Stimulated activated naive B cell treated with anti-CD40 and anti-IgM and Interleukin-4, amounts not matched to agents 10 μg/mL and 1 μg/mL and 100 μg/mL, for 72 hours (primary cell): ENCODE measurements around the gene MYLK.
A peak's percentile ranks its signal among the peaks of the same experiment; 100 is the strongest.

ENCODE experiments used
- ATAC-seq, 2 donors: fragments of 150-1000 bp; cut with Tn5 transposase; replicated peaks; 2 replicates each; pipeline ENCODE4 v1.10.0; 2021; ENCODE audit warnings: moderate library complexity in 1 of 2
- DNase-seq: peaks from one replicate; pipeline ENCODE4 v3.0.0; 2021
- H3K27ac Mint-ChIP-seq: one replicate; pipeline ENCODE4 v1.8.0; 2022; ENCODE audit warnings: mild to moderate bottlenecking, mixed read lengths
- H3K27me3 Mint-ChIP-seq, 2 donors: one replicate each; pipeline ENCODE4 v1.8.0; 2022; ENCODE audit warnings: mixed read lengths in 2 of 2
- H3K36me3 Mint-ChIP-seq, 2 donors: one replicate each; pipeline ENCODE4 v1.8.0; 2022; ENCODE audit warnings: mixed read lengths in 2 of 2, mild to moderate bottlenecking in 1 of 2
- H3K4me1 Mint-ChIP-seq, 2 donors: one replicate each; pipeline ENCODE4 v1.8.0; 2022; ENCODE audit warnings: mixed read lengths in 2 of 2, mild to moderate bottlenecking in 1 of 2
- H3K4me3 Mint-ChIP-seq, 2 donors: one replicate each; pipeline ENCODE4 v1.8.0; 2022; ENCODE audit warnings: mild to moderate bottlenecking in 2 of 2, mixed read lengths in 2 of 2, moderate library complexity in 1 of 2
- H3K9me3 Mint-ChIP-seq, 2 donors: one replicate each; pipeline ENCODE4 v1.8.0; 2022; ENCODE audit warnings: mixed read lengths in 2 of 2, mild to moderate bottlenecking in 1 of 2

Gene MYLK

GRCh38 chr3:123653221-123653682 is 230.9 kb downstream of the MYLK start:
- H3K27me3 Mint-ChIP-seq: no peaks in the 10 kb centered on the region
- H3K36me3 Mint-ChIP-seq: peaks cover 3 to 4% of the 10 kb centered on the region in 2 donors
- no peak for ATAC-seq
- H3K9me3 Mint-ChIP-seq: peaks cover 0 to 3% of the 10 kb centered on the region in 2 donors
- no peak overlapping the region for H3K4me3 Mint-ChIP-seq
- H3K27ac Mint-ChIP-seq: no peak overlapping the region
- no peak for DNase-seq
- H3K4me1 Mint-ChIP-seq: peaks cover 6 to 15% of the 10 kb centered on the region in 2 donors

GRCh38 chr3:123652342-123652984 is 231.7 kb downstream of the MYLK start:
- Mint-ChIP-seq H3K4me1 (peaks cover 6 to 15% of the 10 kb centered on the region in 2 donors), H3K27ac (no peak overlapping the region), H3K27me3 (no peaks in the 10 kb centered on the region), H3K4me3 (no peak overlapping the region), H3K9me3 (peaks cover 0 to 3% of the 10 kb centered on the region in 2 donors), H3K36me3 (peaks cover under 1 to 7% of the 10 kb centered on the region in 2 donors)
- ATAC-seq (peak; percentile 89 to 95), DNase-seq (peak; percentile 54)

GRCh38 chr3:123651449-123652341 is 232.4 kb downstream of the MYLK start:
- H3K27ac Mint-ChIP-seq: no peak overlapping the region
- no peak for DNase-seq

DNA sequence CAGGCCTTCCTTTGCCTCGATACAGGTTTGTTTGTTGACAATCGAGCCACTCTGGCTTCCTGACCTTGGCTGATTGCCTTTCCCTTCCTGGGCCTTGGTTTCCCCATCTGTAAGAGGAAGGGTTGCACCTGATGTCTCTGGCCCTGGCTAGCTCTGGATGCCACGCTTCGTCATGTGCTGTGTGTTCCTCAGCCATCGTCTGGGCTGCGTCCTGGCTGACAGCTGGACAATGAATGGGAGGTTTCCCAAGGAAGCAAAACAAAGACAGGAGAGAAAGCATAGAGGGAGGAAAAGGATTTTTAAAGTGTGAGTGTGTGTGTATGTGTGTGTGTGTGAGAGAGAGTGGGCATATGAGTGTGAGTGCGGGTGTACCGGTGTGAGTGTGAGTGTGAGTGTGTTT is 234.0 kb downstream of the MYLK start:
- Mint-ChIP-seq H3K27me3 (no peaks in the 10 kb centered on the region), H3K4me3 (no peak overlapping the region), H3K4me1 (peaks cover 2 to 4% of the 10 kb centered on the region in 2 donors), H3K9me3 (no peaks in the 10 kb centered on the region), H3K27ac (no peak overlapping the region), H3K36me3 (peaks cover 0 to 2% of the 10 kb centered on the region in 2 donors)
- no peak for ATAC-seq
- no peak for DNase-seq

More at GRCh38 chr3:123651449-123652341, 232.4 kb downstream of the MYLK start:
- no peaks in the 10 kb centered on the region for H3K9me3 Mint-ChIP-seq
- peaks cover 6 to 15% of the 10 kb centered on the region in 2 donors for H3K4me1 Mint-ChIP-seq
- H3K4me3 Mint-ChIP-seq: no peak overlapping the region
- H3K27me3 Mint-ChIP-seq: no peaks in the 10 kb centered on the region
- no peak for ATAC-seq
- peaks cover 0 to 2% of the 10 kb centered on the region in 2 donors for H3K36me3 Mint-ChIP-seq

DNA sequence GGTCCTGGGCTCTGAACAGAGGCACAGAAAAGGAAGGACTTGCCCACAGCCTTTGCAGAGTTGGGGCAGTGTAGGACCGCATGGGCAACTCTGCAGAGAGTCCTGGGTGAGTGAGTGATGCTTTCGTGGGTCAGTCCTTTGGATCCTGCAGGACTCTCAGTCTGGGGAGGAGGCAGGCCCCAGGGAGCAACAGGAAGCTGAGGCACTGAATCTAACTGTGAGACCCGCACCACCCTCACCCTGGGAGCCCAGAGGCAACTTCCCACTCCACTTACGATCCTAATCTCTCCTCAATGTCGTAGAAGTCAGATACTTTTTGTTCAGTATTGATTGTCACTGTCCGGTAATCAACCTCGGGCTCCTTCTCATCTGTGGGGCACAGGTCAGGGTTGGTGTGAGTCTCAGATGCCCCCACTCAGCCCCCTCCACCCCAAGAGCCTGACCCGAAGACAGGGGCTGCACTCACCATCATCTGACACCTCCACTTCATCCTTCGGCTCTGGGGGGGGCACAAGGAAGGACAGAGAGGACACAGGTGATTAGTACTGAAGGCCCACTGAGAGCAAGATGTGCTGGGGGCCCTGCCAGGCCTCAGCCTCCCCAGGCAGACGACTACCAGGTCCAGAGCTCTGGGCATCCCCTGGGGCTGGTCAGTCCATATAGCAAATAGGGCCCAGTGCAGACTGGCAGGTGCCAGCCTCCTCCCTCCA is 235.3 kb downstream of the MYLK start:
- Mint-ChIP-seq H3K36me3 (peaks cover 0 to 2% of the 10 kb centered on the region in 2 donors), H3K4me1 (peaks cover 2 to 4% of the 10 kb centered on the region in 2 donors), H3K9me3 (no peaks in the 10 kb centered on the region), H3K27me3 (no peaks in the 10 kb centered on the region), H3K27ac (no peak overlapping the region), H3K4me3 (no peak overlapping the region)
- DNase-seq: no peak
- no peak for ATAC-seq

- ATAC-seq (no peak), DNase-seq (no peak)
- H3K4me3 Mint-ChIP-seq: no peak overlapping the region
- no peaks in the 10 kb centered on the region for H3K9me3 Mint-ChIP-seq
- H3K36me3 Mint-ChIP-seq: peaks cover 0 to 2% of the 10 kb centered on the region in 2 donors
- no peaks in the 10 kb centered on the region for H3K27me3 Mint-ChIP-seq
- no peak overlapping the region for H3K27ac Mint-ChIP-seq
- peaks cover 0 to 3% of the 10 kb centered on the region in 2 donors for H3K4me1 Mint-ChIP-seq
Observed at GRCh38 chr3:123644358-123644757, 239.8 kb downstream of the MYLK start.

DNA sequence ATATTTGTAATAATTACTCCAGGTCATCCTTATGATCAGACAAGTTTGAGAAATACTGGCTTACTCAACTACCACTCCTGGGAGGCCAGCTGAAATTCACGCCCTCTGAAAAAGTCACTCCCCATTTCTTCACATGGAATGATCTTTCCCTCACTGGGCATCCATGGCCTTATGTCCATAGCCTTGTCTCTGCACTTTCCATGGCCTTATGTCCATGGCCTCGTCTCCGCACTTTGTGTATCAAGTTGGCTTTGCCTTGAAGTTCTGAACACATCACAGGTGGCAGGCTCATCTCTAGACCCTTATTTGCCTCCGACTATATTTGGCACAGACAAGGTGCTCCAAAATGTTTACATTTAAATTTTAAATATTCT is 241.2 kb downstream of the MYLK start:
- H3K27ac Mint-ChIP-seq: no peak overlapping the region
- DNase-seq (no peak), ATAC-seq (no peak)
- no peaks in the 10 kb centered on the region for H3K27me3 Mint-ChIP-seq
- H3K36me3 Mint-ChIP-seq: peaks cover 0 to 2% of the 10 kb centered on the region in 2 donors
- H3K4me3 Mint-ChIP-seq: no peak overlapping the region
- H3K4me1 Mint-ChIP-seq: peaks cover 0 to 3% of the 10 kb centered on the region in 2 donors
- no peaks in the 10 kb centered on the region for H3K9me3 Mint-ChIP-seq

GRCh38 chr3:123642182-123642956 is 241.8 kb downstream of the MYLK start:
- peak; percentile 96 to 99 for ATAC-seq
- Mint-ChIP-seq H3K4me1 (peaks cover 0 to 3% of the 10 kb centered on the region in 2 donors), H3K9me3 (no peaks in the 10 kb centered on the region), H3K27me3 (no peaks in the 10 kb centered on the region), H3K36me3 (no peaks in the 10 kb centered on the region), H3K4me3 (no peak overlapping the region), H3K27ac (no peak overlapping the region)
- peak; percentile 55 for DNase-seq

DNA sequence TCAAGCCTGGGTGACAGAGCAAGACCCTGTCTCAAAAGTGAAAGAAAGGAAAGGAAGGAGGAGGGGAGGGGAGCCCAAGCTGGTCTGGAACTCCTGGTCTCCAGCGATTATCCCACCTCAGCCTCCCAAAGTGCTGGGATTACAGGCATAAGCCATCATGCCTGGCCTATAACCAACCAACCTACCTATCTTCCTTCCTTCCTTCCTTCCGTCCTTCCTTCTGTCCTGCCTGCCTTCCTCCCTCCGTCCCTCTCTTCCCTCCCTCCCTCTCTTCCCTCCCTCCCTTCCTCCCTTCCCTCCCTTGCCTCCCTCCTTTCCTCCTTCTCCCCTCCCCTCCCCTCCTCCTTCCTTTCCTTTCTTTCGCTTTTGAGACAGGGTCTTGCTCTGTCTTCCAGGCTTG is 242.6 kb downstream of the MYLK start:
- ATAC-seq (no peak), DNase-seq (no peak)
- Mint-ChIP-seq H3K9me3 (no peaks in the 10 kb centered on the region), H3K4me1 (peaks cover 0 to 3% of the 10 kb centered on the region in 2 donors), H3K27ac (no peak overlapping the region), H3K4me3 (no peak overlapping the region), H3K36me3 (no peaks in the 10 kb centered on the region), H3K27me3 (no peaks in the 10 kb centered on the region)

GRCh38 chr3:123640740-123641462 is 243.2 kb downstream of the MYLK start:
- Mint-ChIP-seq H3K27me3 (no peaks in the 10 kb centered on the region), H3K9me3 (no peaks in the 10 kb centered on the region), H3K36me3 (no peaks in the 10 kb centered on the region), H3K4me1 (peaks cover 0 to 3% of the 10 kb centered on the region in 2 donors), H3K4me3 (no peak overlapping the region), H3K27ac (no peak overlapping the region)
- DNase-seq: no peak
- no peak for ATAC-seq

GRCh38 chr3:123640311-123640710 is 243.8 kb downstream of the MYLK start:
- Mint-ChIP-seq H3K9me3 (no peaks in the 10 kb centered on the region), H3K36me3 (no peaks in the 10 kb centered on the region), H3K27me3 (no peaks in the 10 kb centered on the region), H3K4me3 (no peak overlapping the region), H3K27ac (peak overlapping the region; percentile 75), H3K4me1 (peaks cover 0 to 3% of the 10 kb centered on the region in 2 donors)
- DNase-seq: no peak
- no peak for ATAC-seq

GRCh38 chr3:123638936-123639689 is 245.0 kb downstream of the MYLK start:
- Mint-ChIP-seq H3K4me1 (peaks cover 0 to 5% of the 10 kb centered on the region in 2 donors), H3K9me3 (no peaks in the 10 kb centered on the region), H3K27me3 (no peaks in the 10 kb centered on the region), H3K4me3 (no peak overlapping the region), H3K36me3 (peaks cover 4 to 5% of the 10 kb centered on the region in 2 donors), H3K27ac (no peak overlapping the region)
- ATAC-seq (no peak), DNase-seq (no peak)

- Mint-ChIP-seq H3K36me3 (peaks cover 12% of the 10 kb centered on the region in 2 donors), H3K4me1 (peaks cover 0 to 5% of the 10 kb centered on the region in 2 donors), H3K4me3 (no peak overlapping the region), H3K27ac (no peak overlapping the region), H3K27me3 (no peaks in the 10 kb centered on the region), H3K9me3 (no peaks in the 10 kb centered on the region)
- DNase-seq (no peak), ATAC-seq (no peak)
Observed at GRCh38 chr3:123637841-123638240, 246.3 kb downstream of the MYLK start.
